Activated CD4-positive, alpha-beta T cell treated with anti-CD3 and anti-CD28 coated beads, Interleukin-2, amount 10 ng/mL, durations not matched to agents 24 days and 14 days (primary cell): ENCODE data around the gene RAPGEF5. TPM values are rescaled to one million over a fixed set of nuclear protein-coding genes. Genes with fewer than 3 reads are reported as not detected.

Source experiments
- DNase-seq: peaks from one replicate; pipeline ENCODE4 v3.0.0; 2022
- H3K27ac Mint-ChIP-seq: one replicate; pipeline ENCODE4 v1.8.0; 2022; ENCODE audit warnings: mild to moderate bottlenecking, mixed read lengths
- H3K27me3 Mint-ChIP-seq: one replicate; pipeline ENCODE4 v1.8.0; 2022; ENCODE audit warnings: mixed read lengths
- H3K36me3 Mint-ChIP-seq: one replicate; pipeline ENCODE4 v1.8.0; 2022; ENCODE audit warnings: low read depth, mild to moderate bottlenecking, mixed read lengths
- H3K4me1 Mint-ChIP-seq: one replicate; pipeline ENCODE4 v1.8.0; 2021; ENCODE audit warnings: mixed read lengths
- H3K4me3 Mint-ChIP-seq: one replicate; pipeline ENCODE4 v1.8.0; 2022; ENCODE audit warnings: mild to moderate bottlenecking, moderate library complexity, mixed read lengths
- H3K9me3 Mint-ChIP-seq: one replicate; pipeline ENCODE4 v1.8.0; 2021; ENCODE audit warnings: mixed read lengths
- intact Hi-C: fragments of 100-400 bp; cut with micrococcal nuclease; formaldehyde crosslinking; loops from one replicate; pipeline ENCODE4 v1.15.1; 2023
- total RNA-seq: library from RNA; stranded (reverse); gene quantifications from 2 replicates; pipeline ENCODE4 v1.2.3, GENCODE V29; 2022

The RAPGEF5 gene
- total RNA-seq, 1 donor from 2014 or later = 0.54 TPM

GRCh38 chr7:22151901-22152300, 205.1 kb downstream of the RAPGEF5 start:
- peaks cover 5% of the 10 kb centered on the region for H3K27me3 Mint-ChIP-seq
- no peaks in the 10 kb centered on the region for H3K9me3 Mint-ChIP-seq
- H3K36me3 Mint-ChIP-seq = no peaks in the 10 kb centered on the region
- H3K27ac Mint-ChIP-seq = no peak overlapping the region
- no peak overlapping the region for H3K4me3 Mint-ChIP-seq
- intact Hi-C loops = no loop called here
- DNase-seq = no peak
- H3K4me1 Mint-ChIP-seq = peaks cover 3% of the 10 kb centered on the region

- Mint-ChIP-seq H3K4me3 (no peak overlapping the region), H3K4me1 (peaks cover 6% of the 10 kb centered on the region), H3K36me3 (no peaks in the 10 kb centered on the region), H3K27me3 (peaks cover 8% of the 10 kb centered on the region), H3K27ac (no peak overlapping the region), H3K9me3 (no peaks in the 10 kb centered on the region)
- intact Hi-C loops = no loop called here
- no peak for DNase-seq
Measured at GRCh38 chr7:22150221-22150620, 206.7 kb downstream of the RAPGEF5 start.

- intact Hi-C loops = no loop called here
- Mint-ChIP-seq H3K36me3 (no peaks in the 10 kb centered on the region), H3K27me3 (peaks cover 11% of the 10 kb centered on the region), H3K27ac (no peak overlapping the region), H3K4me1 (peaks cover 6% of the 10 kb centered on the region), H3K4me3 (no peak overlapping the region), H3K9me3 (no peaks in the 10 kb centered on the region)
- DNase-seq = no peak
Measured at GRCh38 chr7:22147868-22148267, 209.1 kb downstream of the RAPGEF5 start.

GRCh38 chr7:22146961-22147512, 209.9 kb downstream of the RAPGEF5 start:
- no peak overlapping the region for H3K4me3 Mint-ChIP-seq

GRCh38 chr7:22144950-22145349, 212.0 kb downstream of the RAPGEF5 start:
- H3K27ac Mint-ChIP-seq = no peak overlapping the region
- no peak overlapping the region for H3K4me3 Mint-ChIP-seq
- intact Hi-C loops = no loop called here
- no peaks in the 10 kb centered on the region for H3K9me3 Mint-ChIP-seq
- DNase-seq = no peak
- peaks cover 14% of the 10 kb centered on the region for H3K27me3 Mint-ChIP-seq
- H3K36me3 Mint-ChIP-seq = no peaks in the 10 kb centered on the region
- H3K4me1 Mint-ChIP-seq = peaks cover 6% of the 10 kb centered on the region

More at GRCh38 chr7:22146961-22147512, 209.9 kb downstream of the RAPGEF5 start:
- H3K27ac Mint-ChIP-seq = no peak overlapping the region
- H3K4me1 Mint-ChIP-seq = peaks cover 6% of the 10 kb centered on the region
- H3K27me3 Mint-ChIP-seq = peaks cover 11% of the 10 kb centered on the region
- no peaks in the 10 kb centered on the region for H3K9me3 Mint-ChIP-seq
- intact Hi-C loops = no loop called here
- DNase-seq = no peak
- H3K36me3 Mint-ChIP-seq = no peaks in the 10 kb centered on the region

- H3K4me1 Mint-ChIP-seq = peaks cover 6% of the 10 kb centered on the region
- H3K9me3 Mint-ChIP-seq = no peaks in the 10 kb centered on the region
- DNase-seq = no peak
- no peak overlapping the region for H3K27ac Mint-ChIP-seq
- H3K27me3 Mint-ChIP-seq = peaks cover 12% of the 10 kb centered on the region
- no peaks in the 10 kb centered on the region for H3K36me3 Mint-ChIP-seq
- intact Hi-C loops = no loop called here
- H3K4me3 Mint-ChIP-seq = no peak overlapping the region
Measured at GRCh38 chr7:22143491-22143890, 213.5 kb downstream of the RAPGEF5 start.

GRCh38 chr7:22142572-22142971, 214.4 kb downstream of the RAPGEF5 start:
- Mint-ChIP-seq H3K4me3 (no peak overlapping the region), H3K4me1 (peaks cover 6% of the 10 kb centered on the region), H3K36me3 (no peaks in the 10 kb centered on the region), H3K27ac (no peak overlapping the region), H3K27me3 (peaks cover 13% of the 10 kb centered on the region), H3K9me3 (no peaks in the 10 kb centered on the region)
- intact Hi-C loops = no loop called here
- no peak for DNase-seq

GRCh38 chr7:22141355-22141754, 215.6 kb downstream of the RAPGEF5 start:
- H3K4me3 Mint-ChIP-seq = no peak overlapping the region
- intact Hi-C loops = no loop called here
- no peak overlapping the region for H3K27ac Mint-ChIP-seq
- H3K4me1 Mint-ChIP-seq = no peaks in the 10 kb centered on the region
- no peak for DNase-seq
- H3K36me3 Mint-ChIP-seq = no peaks in the 10 kb centered on the region
- H3K27me3 Mint-ChIP-seq = peaks cover 9% of the 10 kb centered on the region
- H3K9me3 Mint-ChIP-seq = no peaks in the 10 kb centered on the region

GRCh38 chr7:22140578-22140977, 216.4 kb downstream of the RAPGEF5 start:
- Mint-ChIP-seq H3K4me1 (no peaks in the 10 kb centered on the region), H3K9me3 (no peaks in the 10 kb centered on the region), H3K27ac (no peak overlapping the region), H3K4me3 (no peak overlapping the region), H3K27me3 (peaks cover 9% of the 10 kb centered on the region), H3K36me3 (no peaks in the 10 kb centered on the region)
- DNase-seq = no peak
- intact Hi-C loops = no loop called here

GRCh38 chr7:22138886-22139285, 218.1 kb downstream of the RAPGEF5 start:
- H3K9me3 Mint-ChIP-seq = no peaks in the 10 kb centered on the region
- H3K27ac Mint-ChIP-seq = no peak overlapping the region
- intact Hi-C loops = no loop called here
- DNase-seq = no peak
- no peak overlapping the region for H3K4me3 Mint-ChIP-seq
- H3K36me3 Mint-ChIP-seq = no peaks in the 10 kb centered on the region
- no peaks in the 10 kb centered on the region for H3K4me1 Mint-ChIP-seq
- H3K27me3 Mint-ChIP-seq = peaks cover 14% of the 10 kb centered on the region

- intact Hi-C loops = no loop called here
- no peak for DNase-seq
- peaks cover 17% of the 10 kb centered on the region for H3K27me3 Mint-ChIP-seq
Measured at GRCh38 chr7:22138106-22138505, 218.8 kb downstream of the RAPGEF5 start.

GRCh38 chr7:22137466-22137865, 219.5 kb downstream of the RAPGEF5 start:
- Mint-ChIP-seq H3K9me3 (no peaks in the 10 kb centered on the region), H3K4me1 (no peaks in the 10 kb centered on the region), H3K36me3 (no peaks in the 10 kb centered on the region), H3K4me3 (no peak overlapping the region), H3K27ac (no peak overlapping the region), H3K27me3 (peaks cover 21% of the 10 kb centered on the region)
- intact Hi-C loops = no loop called here
- DNase-seq = no peak

More at GRCh38 chr7:22138106-22138505, 218.8 kb downstream of the RAPGEF5 start:
- Mint-ChIP-seq H3K4me1 (no peaks in the 10 kb centered on the region), H3K27ac (no peak overlapping the region), H3K36me3 (no peaks in the 10 kb centered on the region), H3K9me3 (no peaks in the 10 kb centered on the region), H3K4me3 (no peak overlapping the region)

- H3K27ac Mint-ChIP-seq = no peak overlapping the region
- intact Hi-C loops = no loop called here
- no peaks in the 10 kb centered on the region for H3K9me3 Mint-ChIP-seq
- no peak overlapping the region for H3K4me3 Mint-ChIP-seq
- no peaks in the 10 kb centered on the region for H3K4me1 Mint-ChIP-seq
- no peak for DNase-seq
- H3K27me3 Mint-ChIP-seq = peaks cover 21% of the 10 kb centered on the region
- no peaks in the 10 kb centered on the region for H3K36me3 Mint-ChIP-seq
Measured at GRCh38 chr7:22137026-22137425, 219.9 kb downstream of the RAPGEF5 start.

- intact Hi-C loops = no loop called here
- no peak overlapping the region for H3K27ac Mint-ChIP-seq
- H3K4me1 Mint-ChIP-seq = no peaks in the 10 kb centered on the region
- H3K4me3 Mint-ChIP-seq = no peak overlapping the region
- no peaks in the 10 kb centered on the region for H3K9me3 Mint-ChIP-seq
- H3K36me3 Mint-ChIP-seq = no peaks in the 10 kb centered on the region
- H3K27me3 Mint-ChIP-seq = peaks cover 25% of the 10 kb centered on the region
- peak; percentile 36 for DNase-seq
Measured at GRCh38 chr7:22129819-22130580, 227.0 kb downstream of the RAPGEF5 start.
